GM12864 (cell line): ENCODE measurements around the gene BAIAP2.

Source experiments
- DNase-seq: peaks from one replicate; pipeline ENCODE4 v3.0.0-alpha.2; 2011; ENCODE audit warnings: low read depth
- H3K4me3 ChIP-seq: 2 replicates; pipeline ENCODE4 v1.5.1; 2011; ENCODE audit warnings: mild to moderate bottlenecking, low read depth, low read length, control low read depth
- CTCF ChIP-seq: IDR thresholded peaks from 2 replicates; pipeline ENCODE4 v1.5.1; 2011; ENCODE audit warnings: low read depth, mild to moderate bottlenecking, moderate library complexity, low read length, control low read depth, inconsistent platforms; ENCODE audit errors: missing control alignments

BAIAP2 gene

GRCh38 chr17:81035521-81036196, 708 bp downstream of the BAIAP2 start:
- TF ChIP-seq CTCF: no peak
- no peak for DNase-seq
- H3K4me3 ChIP-seq: no peak overlapping the region

- H3K4me3 ChIP-seq: no peak overlapping the region
- no peak for TF ChIP-seq CTCF
- no peak for DNase-seq
Measured at GRCh38 chr17:81036197-81036941, 1.4 kb downstream of the BAIAP2 start.

- no peak for TF ChIP-seq CTCF
- no peak for DNase-seq
- H3K4me3 ChIP-seq: no peak overlapping the region
Measured at GRCh38 chr17:81037026-81037797, 2.3 kb downstream of the BAIAP2 start.

GRCh38 chr17:81037798-81038733, 3.1 kb downstream of the BAIAP2 start:
- no peak for DNase-seq
- no peak overlapping the region for H3K4me3 ChIP-seq
- TF ChIP-seq CTCF: no peak

GRCh38 chr17:81039096-81039495, 4.1 kb downstream of the BAIAP2 start:
- H3K4me3 ChIP-seq: no peak overlapping the region
- TF ChIP-seq CTCF: no peak
- DNase-seq: no peak
